ENCODE measurements around the gene HERC4. TPM values are rescaled to one million over a fixed set of nuclear protein-coding genes. Genes with fewer than 3 reads are reported as not detected.
A peak's percentile ranks its signal among the peaks of the same experiment; 100 is the strongest.
"Not testable (repeated sequence)": the region's sequence is repeated elsewhere in the genome, so short reads cannot be mapped to it uniquely, and the experiment has no call there.

HERC4 gene
- total and polyA plus RNA-seq, 12 donors: 21.3 to 75.6 (median 49.7) TPM

DNA sequence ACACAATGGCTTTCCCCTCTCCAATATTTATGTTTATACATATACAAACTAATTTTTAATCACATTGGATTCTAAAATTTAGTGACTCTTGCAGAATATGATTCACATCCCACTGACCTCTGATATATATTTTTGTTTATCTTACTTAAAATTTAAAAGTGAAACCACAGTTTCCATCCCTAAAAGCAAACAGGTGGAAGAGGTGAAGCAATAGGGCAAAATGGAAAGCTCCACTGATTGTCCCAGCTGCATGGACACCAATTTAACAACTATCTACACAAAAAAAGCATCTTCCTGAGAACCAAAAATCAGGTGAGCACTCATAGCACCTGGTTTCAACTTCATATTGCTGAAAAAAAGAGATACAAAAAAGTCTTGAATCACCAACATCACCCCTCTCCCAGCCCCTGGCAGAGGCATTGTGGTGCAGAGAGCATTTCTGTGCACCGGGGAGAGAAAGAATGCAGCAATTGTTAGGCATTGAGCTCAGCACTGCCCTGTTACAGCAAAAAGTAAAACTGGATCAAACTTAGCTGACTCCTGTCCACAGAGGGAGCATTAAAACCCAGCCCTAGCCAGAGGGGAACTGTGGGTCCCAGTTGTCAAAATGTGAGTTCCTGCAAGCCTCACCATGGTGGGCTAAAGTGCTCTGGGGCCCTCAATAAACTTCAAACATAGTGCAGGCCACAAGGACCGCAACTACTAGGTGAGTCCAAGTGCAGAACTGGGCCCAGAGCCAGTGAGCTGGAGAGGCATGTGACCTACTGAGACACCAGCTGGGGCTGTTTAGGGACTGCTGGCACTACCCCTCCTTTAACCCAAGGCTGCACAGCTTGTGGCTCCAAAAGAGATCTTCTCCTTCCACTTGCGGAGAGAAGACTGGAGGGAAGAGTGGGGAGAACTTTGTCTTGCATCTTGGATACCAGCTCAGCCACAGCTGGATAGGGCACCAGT is 98.5 kb downstream of the HERC4 start:
- peaks cover 0 to 27% of the 10 kb centered on the region in 2 donors for H3K36me3 ChIP-seq (replicated peaks in 1 of 2)
- TF ChIP-seq POLR2A (IDR thresholded peaks at IDR 0.05): no peak
- TF ChIP-seq, protein P1, sequence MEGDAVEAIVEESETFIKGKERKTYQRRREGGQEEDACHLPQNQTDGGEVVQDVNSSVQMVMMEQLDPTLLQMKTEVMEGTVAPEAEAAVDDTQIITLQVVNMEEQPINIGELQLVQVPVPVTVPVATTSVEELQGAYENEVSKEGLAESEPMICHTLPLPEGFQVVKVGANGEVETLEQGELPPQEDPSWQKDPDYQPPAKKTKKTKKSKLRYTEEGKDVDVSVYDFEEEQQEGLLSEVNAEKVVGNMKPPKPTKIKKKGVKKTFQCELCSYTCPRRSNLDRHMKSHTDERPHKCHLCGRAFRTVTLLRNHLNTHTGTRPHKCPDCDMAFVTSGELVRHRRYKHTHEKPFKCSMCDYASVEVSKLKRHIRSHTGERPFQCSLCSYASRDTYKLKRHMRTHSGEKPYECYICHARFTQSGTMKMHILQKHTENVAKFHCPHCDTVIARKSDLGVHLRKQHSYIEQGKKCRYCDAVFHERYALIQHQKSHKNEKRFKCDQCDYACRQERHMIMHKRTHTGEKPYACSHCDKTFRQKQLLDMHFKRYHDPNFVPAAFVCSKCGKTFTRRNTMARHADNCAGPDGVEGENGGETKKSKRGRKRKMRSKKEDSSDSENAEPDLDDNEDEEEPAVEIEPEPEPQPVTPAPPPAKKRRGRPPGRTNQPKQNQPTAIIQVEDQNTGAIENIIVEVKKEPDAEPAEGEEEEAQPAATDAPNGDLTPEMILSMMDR (IDR thresholded peaks at IDR 0.05): no peak
- H3K9me3 ChIP-seq (replicated peaks in 1 of 3): no peaks in the 10 kb centered on the region
- 64 to 74% (median 68%) methylated on average over 3 of the region's 3 CpGs for WGBS, 4 donors
- peak; percentile 62 to 89 (median 85) for DNase-seq
- intact Hi-C loops (cut with DNase I): no loop called here
- peak overlapping the region in 1 of 5 donors; percentile 56 for H3K27ac ChIP-seq
- no peaks in the 10 kb centered on the region for H3K27me3 ChIP-seq
- H3K4me3 ChIP-seq: no peak overlapping the region
- no peaks in the 10 kb centered on the region for H3K4me1 ChIP-seq (replicated peaks in 1 of 2)

DNA sequence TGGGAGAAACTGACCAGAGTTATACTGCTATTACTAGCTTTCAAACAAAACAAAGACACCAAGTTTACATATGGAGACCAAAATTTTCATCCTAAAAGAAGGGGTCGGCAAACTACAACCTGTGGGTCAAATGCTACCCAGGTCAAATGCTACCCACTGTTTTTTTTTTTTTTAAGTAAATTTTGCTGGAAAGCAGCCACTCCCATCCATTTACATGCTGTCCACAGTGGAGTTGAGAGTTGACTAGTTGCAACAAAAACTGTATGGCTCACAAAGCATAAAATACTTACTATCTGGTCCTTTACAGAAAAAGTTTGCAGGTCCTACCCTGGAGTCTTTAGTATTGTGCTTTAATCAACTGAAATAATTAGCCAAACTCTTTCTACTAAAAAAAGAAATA is 99.2 kb downstream of the HERC4 start:
- Histone ChIP-seq H3K4me1 (replicated peaks in 1 of 2) (no peaks in the 10 kb centered on the region), H3K27ac (no peak overlapping the region), H3K9me3 (replicated peaks in 1 of 3) (peaks cover 0 to 6% (median 0%) of the 10 kb centered on the region in 3 donors), H3K36me3 (replicated peaks in 1 of 2) (peaks cover 0 to 27% of the 10 kb centered on the region in 2 donors), H3K4me3 (no peak overlapping the region), H3K27me3 (no peaks in the 10 kb centered on the region)
- intact Hi-C loops (cut with DNase I): no loop called here
- no peak for TF ChIP-seq POLR2A (IDR thresholded peaks at IDR 0.05)
- TF ChIP-seq, protein P1 (IDR thresholded peaks at IDR 0.05): no peak
- no peak for DNase-seq
- WGBS, 4 donors: 76 to 100% (median 93%) methylated on average over 1 of the region's 1 CpG

DNA sequence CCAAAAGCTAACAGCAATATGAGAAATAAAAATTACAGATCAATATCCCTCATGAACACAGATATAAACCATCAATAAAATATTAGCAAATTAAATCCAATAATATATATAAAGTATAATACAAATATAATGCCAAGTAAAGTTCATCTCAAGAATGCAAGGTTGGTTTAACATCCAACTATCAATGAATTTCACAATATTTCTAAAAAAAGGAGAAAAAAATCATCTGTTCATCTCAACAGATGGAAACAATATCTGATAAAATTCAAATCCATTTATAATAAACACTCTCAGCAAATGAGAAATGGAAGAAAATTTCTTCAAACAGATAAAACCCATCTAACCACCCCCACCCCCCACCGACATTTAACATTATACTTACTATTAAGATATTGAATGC is 103.8 kb downstream of the HERC4 start:
- Histone ChIP-seq H3K36me3 (replicated peaks in 1 of 2) (peaks cover 0 to 3% of the 10 kb centered on the region in 2 donors), H3K27me3 (no peaks in the 10 kb centered on the region), H3K4me1 (replicated peaks in 1 of 2) (no peaks in the 10 kb centered on the region), H3K4me3 (no peak overlapping the region), H3K27ac (no peak overlapping the region), H3K9me3 (replicated peaks in 1 of 3) (peaks cover 0 to 10% (median 0%) of the 10 kb centered on the region in 3 donors)
- DNase-seq: no peak
- WGBS, 4 donors: 93 to 100% (median 99%) methylated on average over 1 of the region's 1 CpG
- intact Hi-C loops (cut with DNase I): no loop called here
- TF ChIP-seq POLR2A (IDR thresholded peaks at IDR 0.05): no peak
- TF ChIP-seq, protein P1 (IDR thresholded peaks at IDR 0.05): no peak

DNA sequence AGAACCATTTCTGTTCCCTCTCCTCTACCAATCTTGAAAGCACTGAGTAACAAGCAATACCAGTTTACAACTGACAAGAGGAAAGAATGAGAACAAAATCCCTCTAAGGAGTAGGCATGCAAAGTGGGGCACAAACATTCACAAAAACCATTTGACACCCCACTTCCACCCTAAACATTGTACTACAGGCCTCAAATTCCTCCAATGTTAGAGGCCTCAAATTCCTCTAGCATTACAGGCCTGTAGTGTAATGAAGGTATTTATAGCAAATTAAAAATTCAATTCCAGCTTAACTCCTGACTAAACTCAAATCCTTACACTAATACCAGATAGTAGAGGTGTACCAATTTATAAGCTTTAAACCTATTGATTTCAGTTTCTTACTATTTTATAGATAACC is 105.2 kb downstream of the HERC4 start:
- TF ChIP-seq POLR2A (IDR thresholded peaks at IDR 0.05): no peak
- TF ChIP-seq, protein P1 (IDR thresholded peaks at IDR 0.05): no peak
- Histone ChIP-seq H3K9me3 (replicated peaks in 1 of 3) (peaks cover 0 to 10% (median 0%) of the 10 kb centered on the region in 3 donors), H3K4me1 (replicated peaks in 1 of 2) (no peaks in the 10 kb centered on the region), H3K27me3 (no peaks in the 10 kb centered on the region), H3K36me3 (replicated peaks in 1 of 2) (peaks cover 0 to 16% of the 10 kb centered on the region in 2 donors), H3K4me3 (no peak overlapping the region), H3K27ac (no peak overlapping the region)
- intact Hi-C loops (cut with DNase I): no loop called here
- DNase-seq: no peak

DNA sequence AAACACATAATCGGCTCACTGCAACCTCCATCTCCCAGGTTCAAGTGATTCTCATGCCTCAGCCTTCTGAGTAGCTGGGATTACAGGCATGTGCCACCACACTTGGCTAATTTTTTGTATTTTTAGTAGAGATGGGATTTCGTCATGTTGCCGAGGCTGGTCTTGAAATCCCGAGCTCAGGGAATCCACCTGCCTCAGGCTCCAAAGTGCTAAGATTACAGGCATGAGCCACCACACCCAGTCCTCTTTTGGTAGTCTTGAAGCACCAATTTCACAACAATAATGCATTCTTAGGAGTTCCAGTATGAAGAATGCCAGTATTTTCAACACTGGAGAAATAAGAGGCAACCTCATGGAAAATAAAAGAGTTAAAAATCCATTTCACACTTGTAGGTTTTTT is 109.0 kb downstream of the HERC4 start:
- intact Hi-C loops (cut with DNase I); DNase-seq; H3K27ac ChIP-seq; H3K27me3 ChIP-seq; H3K4me1 ChIP-seq (replicated peaks in 1 of 2); H3K4me3 ChIP-seq; H3K9me3 ChIP-seq (replicated peaks in 1 of 3): not testable (repeated sequence)
- peaks cover 0 to 15% of the 10 kb centered on the region in 2 donors for H3K36me3 ChIP-seq (replicated peaks in 1 of 2)
- 95 to 98% (median 96%) methylated on average over 4 of the region's 4 CpGs for WGBS, 4 donors

Measured in adrenal gland (tissue), 12 donors.